Stimulated activated CD4-positive, alpha-beta T cell treated with anti-CD3 and anti-CD28 coated beads, Interleukin-2, amount 100 ng/mL, for 24 hours (primary cell): ENCODE measurements around the gene BATF.
"Not testable (repeated sequence)": the region's sequence is repeated elsewhere in the genome, so short reads cannot be mapped to it uniquely, and the experiment has no call there.

Experiments
- DNase-seq, 2 donors: peaks; one replicate each; pipeline ENCODE4 v3.0.0-alpha.2; 2020

The BATF gene, protein sequence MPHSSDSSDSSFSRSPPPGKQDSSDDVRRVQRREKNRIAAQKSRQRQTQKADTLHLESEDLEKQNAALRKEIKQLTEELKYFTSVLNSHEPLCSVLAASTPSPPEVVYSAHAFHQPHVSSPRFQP

GRCh38 chr14:75522224-75522982, at the start of gene BATF:
Gene BATF, plus strand, starts transcription at chr14:75522469. Its CDS starts 214 bp downstream, at chr14:75522683.
- DNase-seq: peak; percentile 72 to 79

GRCh38 chr14:75474127-75474526, 48.1 kb upstream of the BATF start:
- not testable (repeated sequence) for DNase-seq

DNA sequence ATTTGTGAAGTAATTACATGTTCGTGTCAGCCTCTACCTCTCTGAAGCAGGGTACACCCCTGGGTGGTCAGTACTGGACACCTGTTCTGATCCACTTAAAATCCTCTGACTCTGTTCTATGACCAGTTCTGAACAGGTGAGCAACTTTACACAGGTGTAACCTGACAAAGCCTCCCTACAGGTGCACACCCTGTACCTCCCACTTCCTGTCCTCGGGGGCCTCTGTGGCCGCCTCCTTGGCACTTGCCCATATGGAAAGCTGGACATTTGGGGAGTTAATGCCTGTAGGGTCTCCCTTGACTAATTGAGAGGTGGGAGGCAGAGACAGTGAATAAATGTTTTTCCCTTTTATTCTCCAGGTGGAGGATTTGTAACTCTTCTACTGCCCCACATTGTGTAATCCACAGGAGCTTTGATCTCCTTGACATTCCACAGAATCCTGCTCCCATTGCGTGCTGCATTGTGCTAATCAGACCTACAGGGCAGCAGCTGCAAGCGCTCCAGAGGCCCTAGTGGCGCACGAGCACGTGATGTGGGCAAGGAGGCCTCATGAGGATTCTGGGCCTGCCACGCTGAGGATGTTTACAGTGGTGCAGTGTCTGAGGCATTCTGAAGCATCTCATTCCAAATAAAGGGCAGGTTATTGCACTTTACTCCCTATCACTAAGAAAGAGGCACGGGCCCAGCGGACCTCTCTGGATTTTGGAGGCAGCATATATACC, 45.8 kb upstream of the BATF start:
- DNase-seq: no peak

- DNase-seq: no peak
Measured at GRCh38 chr14:75477881-75478280, 44.4 kb upstream of the BATF start.

GRCh38 chr14:75479770-75480600, 42.3 kb upstream of the BATF start:
- no peak for DNase-seq

- no peak for DNase-seq
Measured at GRCh38 chr14:75482366-75482765, 39.9 kb upstream of the BATF start.

- no peak for DNase-seq
Measured at GRCh38 chr14:75484711-75485429, 37.4 kb upstream of the BATF start.

DNA sequence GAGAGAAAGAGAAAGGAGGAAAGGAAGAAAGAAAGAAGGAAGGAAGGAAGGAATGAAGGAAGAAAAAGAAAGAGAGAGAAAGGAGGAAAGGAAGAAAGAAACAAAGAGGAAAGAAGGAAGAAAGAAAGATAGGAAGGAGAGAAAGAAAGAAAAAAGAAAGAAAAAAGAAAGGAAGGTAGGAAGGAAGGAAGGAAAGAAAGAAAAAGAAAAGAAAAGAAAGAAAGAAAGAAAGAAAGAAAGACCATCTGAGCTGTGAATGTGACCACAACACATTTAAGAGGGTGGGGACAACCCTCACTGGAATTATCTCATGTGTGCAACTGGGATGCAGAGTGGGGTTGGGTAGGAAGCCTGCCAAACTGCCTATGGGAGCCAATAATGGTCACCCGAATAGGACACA, 36.0 kb upstream of the BATF start:
- DNase-seq: no peak

DNA sequence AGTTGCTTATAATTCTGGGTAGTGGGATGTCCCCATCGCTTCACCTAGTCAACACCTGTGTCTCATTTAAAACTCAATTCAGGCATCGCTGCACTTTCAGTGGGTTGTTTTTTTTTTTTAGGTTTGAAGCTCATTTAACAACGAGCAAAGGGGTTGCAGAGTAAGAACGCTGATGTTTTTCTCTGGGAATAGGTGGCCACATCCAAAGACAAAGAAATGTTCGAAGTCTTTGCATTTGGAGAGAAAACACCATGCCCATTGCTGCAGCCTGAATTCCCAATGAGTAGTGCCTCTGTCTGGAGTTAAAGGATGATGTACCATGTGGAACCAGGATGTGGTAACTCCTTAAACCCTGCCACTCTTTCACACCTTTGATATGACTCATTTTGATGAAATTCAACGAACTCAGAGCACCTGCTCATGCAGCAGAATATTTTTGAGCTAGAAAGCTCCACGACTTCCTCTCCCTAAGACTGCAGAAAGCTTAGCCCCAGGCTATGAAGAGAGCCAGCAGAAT, 35.1 kb upstream of the BATF start:
- DNase-seq: no peak

DNA sequence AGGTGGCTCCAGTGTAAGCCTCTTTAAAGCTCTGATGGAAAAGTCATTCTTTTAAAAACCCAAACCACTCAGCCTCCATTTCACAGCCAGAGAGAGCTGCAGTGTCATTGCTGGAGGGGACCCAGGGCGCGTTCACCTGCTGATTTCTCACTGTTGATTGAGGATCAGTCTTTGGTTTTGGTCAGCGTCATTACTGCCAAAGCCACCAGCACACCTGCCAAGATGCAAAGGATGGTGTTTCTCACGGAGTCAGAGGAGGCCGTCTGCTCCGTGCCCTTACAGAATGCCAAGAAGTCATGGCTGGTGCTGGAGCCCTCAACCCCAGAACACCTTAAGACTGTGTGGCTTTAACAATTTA, 32.8 kb upstream of the BATF start:
- DNase-seq: no peak

- DNase-seq: no peak
Measured at GRCh38 chr14:75491376-75491978, 30.8 kb upstream of the BATF start.

DNA sequence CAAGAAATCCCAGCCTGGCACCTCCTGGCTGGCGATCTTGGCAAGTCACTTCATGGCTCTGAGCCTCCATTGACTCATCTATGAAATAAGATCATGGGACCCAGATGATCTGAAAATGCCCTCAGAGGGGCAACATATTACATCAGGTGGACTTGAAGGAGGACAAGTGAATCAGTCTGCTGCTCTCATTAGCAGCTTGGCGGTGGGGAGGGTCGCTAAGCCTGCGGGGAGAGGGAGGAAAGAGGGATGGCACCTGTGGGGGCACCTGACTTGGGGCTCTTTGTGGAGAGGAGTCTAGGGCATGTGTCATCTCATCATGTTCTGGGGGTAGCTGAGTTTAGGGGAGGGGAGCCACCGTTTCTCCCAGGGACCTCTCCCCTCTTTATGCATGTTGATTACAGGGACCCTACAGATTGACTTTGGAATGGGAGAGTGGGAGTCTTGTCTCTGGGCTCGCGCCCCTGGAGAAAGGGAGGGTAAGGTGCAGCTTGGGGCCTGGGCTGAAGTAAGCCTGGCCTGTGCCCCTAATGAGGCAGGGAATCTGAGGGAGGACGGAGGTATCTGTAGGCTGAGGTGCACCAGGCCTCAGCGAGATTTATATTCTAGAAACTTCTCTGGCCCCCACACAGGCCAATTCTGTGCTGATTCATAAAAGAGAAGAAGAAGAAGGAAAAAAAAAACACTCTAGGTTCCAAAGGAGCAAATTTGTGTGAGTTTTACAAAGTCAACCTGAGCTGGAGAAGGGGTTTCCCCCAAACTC, 29.3 kb upstream of the BATF start:
- DNase-seq: no peak

DNA sequence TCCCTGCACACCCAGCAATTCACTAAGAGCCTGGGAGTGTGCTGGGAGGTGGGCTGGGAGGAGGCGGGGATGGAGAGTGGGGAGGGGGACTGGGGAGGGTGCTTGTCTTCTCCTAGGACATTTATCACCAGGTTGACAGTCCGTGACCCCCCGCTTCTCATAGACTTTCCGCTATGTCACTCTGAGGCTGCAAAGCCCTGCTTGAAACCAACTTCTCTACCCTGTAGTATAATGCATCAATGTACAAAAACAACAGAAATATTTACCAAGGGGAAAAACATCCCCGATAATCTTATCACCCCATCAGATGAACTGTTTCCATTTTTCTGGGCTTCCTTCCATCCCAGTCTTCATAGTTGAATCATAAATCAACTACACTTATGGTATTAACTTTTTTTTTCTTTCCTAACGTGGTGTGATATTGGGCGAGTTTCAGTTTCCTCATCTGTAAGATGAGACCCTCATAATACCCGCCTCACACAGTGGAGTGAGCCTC, 28.6 kb upstream of the BATF start:
- no peak for DNase-seq

GRCh38 chr14:75494896-75495295, 27.4 kb upstream of the BATF start:
- no peak for DNase-seq

- DNase-seq: no peak
Measured at GRCh38 chr14:75495399-75495798, 26.9 kb upstream of the BATF start.

DNA sequence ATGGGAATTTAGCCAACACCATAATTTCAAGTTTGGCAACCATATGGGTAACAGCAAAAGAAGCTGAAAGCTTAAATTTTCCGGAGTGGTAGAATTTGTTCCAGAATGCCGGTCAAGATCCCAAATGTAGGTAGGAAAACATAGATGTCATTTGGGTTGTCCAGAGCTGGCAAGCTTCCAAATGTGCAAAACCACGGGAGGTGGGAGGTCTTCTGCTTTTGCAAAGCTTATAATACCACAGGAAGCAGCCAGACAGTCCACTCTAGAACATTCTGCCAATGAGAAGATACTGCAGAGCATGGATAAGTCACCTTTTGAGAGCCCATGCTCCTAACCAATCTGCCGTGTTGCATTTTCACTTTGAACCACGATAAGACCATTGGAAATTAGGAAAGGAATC, 26.4 kb upstream of the BATF start:
- no peak for DNase-seq

DNA sequence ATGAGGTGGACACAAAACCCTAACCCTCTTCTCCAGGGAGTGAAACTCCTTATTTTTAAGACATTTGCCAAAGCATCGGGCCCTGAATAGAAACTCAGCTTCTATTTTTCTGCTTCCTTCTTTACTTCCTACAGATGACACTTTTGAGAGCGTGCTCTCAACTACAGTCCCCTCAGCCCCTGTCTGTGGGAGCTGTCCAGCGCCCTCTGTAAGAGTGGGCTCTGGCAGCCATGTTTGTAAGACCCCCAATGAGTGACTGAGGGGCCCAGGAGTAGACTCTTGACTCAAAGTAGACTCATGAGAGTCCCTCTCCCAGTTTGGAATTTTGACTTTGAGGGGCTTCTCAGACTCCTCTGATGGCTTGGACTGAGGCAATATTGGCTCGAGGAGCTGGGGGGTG, 25.5 kb upstream of the BATF start:
- DNase-seq: no peak

- DNase-seq: peak in 1 of 2 donors; percentile 35
Measured at GRCh38 chr14:75497191-75497590, 25.1 kb upstream of the BATF start.

DNA sequence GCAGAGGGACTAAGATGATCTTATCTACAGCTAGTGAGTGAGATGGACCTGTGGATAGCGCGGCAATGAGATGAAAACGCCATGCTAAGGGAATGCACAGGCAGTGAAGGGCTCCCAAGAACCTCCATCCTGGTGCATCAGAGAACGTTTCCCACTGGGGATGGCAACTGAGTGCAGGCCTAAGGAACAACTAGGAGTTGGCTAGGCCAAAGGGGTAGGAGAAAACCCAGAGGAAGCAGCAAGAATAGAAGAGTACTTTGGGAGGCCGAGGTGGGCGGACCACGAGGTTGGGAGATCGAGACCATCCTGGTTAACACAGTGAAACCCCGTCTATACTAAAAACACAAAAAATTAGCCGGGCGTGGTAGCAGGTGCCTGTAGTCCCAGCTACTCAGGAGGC, 24.6 kb upstream of the BATF start:
- DNase-seq: no peak

- DNase-seq: no peak
Measured at GRCh38 chr14:75499084-75499875, 23.0 kb upstream of the BATF start.
